ENCODE measurements around the gene RABGAP1L.
"Not testable (repeated sequence)": the region's sequence is repeated elsewhere in the genome, so short reads cannot be mapped to it uniquely, and the experiment has no call there.

Gene RABGAP1L

GRCh38 chr1:174800216-174800851, 641.0 kb downstream of the RABGAP1L start:
- TF ChIP-seq CTCF (IDR thresholded peaks at IDR 0.05; ENCODE audit: low read depth, low read length, missing control alignments), result no peak
- peak overlapping the region; percentile 42 for H3K4me3 ChIP-seq (ENCODE audit: low read depth, low read length)
- DNase-seq (ENCODE audit: low read depth), result no peak

GRCh38 chr1:174800876-174801275, 641.6 kb downstream of the RABGAP1L start:
- no peak for DNase-seq (ENCODE audit: low read depth)
- H3K4me3 ChIP-seq (ENCODE audit: low read depth, low read length), result no peak overlapping the region; the same call in 1 of the 2 replicates
- no peak for TF ChIP-seq CTCF (IDR thresholded peaks at IDR 0.05; ENCODE audit: low read depth, low read length, missing control alignments)

GRCh38 chr1:174809755-174810280, 650.5 kb downstream of the RABGAP1L start:
- TF ChIP-seq CTCF (IDR thresholded peaks at IDR 0.05; ENCODE audit: low read depth, low read length, missing control alignments), result no peak
- no peak overlapping the region for H3K4me3 ChIP-seq (ENCODE audit: low read depth, low read length)
- no peak for DNase-seq (ENCODE audit: low read depth)

- no peak overlapping the region for H3K4me3 ChIP-seq (ENCODE audit: low read depth, low read length)
- no peak for TF ChIP-seq CTCF (IDR thresholded peaks at IDR 0.05; ENCODE audit: low read depth, low read length, missing control alignments)
- DNase-seq (ENCODE audit: low read depth), result no peak
These were observed 652.7 kb downstream of the RABGAP1L start for GRCh38 chr1:174812016-174812415.

- TF ChIP-seq CTCF (IDR thresholded peaks at IDR 0.05; ENCODE audit: low read depth, low read length, missing control alignments), result no peak
- DNase-seq (ENCODE audit: low read depth), result no peak
- no peak overlapping the region for H3K4me3 ChIP-seq (ENCODE audit: low read depth, low read length)
These were observed 653.3 kb downstream of the RABGAP1L start for GRCh38 chr1:174812656-174813055.

- no peak overlapping the region for H3K4me3 ChIP-seq (ENCODE audit: low read depth, low read length)
- peak; percentile 15 for DNase-seq (ENCODE audit: low read depth)
- TF ChIP-seq CTCF (IDR thresholded peaks at IDR 0.05; ENCODE audit: low read depth, low read length, missing control alignments), result no peak
These were observed 655.7 kb downstream of the RABGAP1L start for GRCh38 chr1:174815036-174815435.

GRCh38 chr1:174815474-174815908, 656.2 kb downstream of the RABGAP1L start:
- no peak for DNase-seq (ENCODE audit: low read depth)
- no peak for TF ChIP-seq CTCF (IDR thresholded peaks at IDR 0.05; ENCODE audit: low read depth, low read length, missing control alignments)
- H3K4me3 ChIP-seq (ENCODE audit: low read depth, low read length), result no peak overlapping the region

- not testable (repeated sequence) for DNase-seq (ENCODE audit: low read depth); H3K4me3 ChIP-seq (ENCODE audit: low read depth, low read length)
These were observed 657.3 kb downstream of the RABGAP1L start for GRCh38 chr1:174816621-174817020.

Measured in GM12864 (cell line).